Effector memory CD4-positive, alpha-beta T cell (primary cell): ENCODE results near the gene MIEF1.

Source experiments
- DNase-seq, 3 donors: peaks; one replicate each; pipeline ENCODE4 v3.0.0-alpha.2; 2020
- H3K27ac ChIP-seq: 2 replicates; pipeline ENCODE4 v1.7.0; 2013; ENCODE audit warnings: mild to moderate bottlenecking, low read length, moderate library complexity; ENCODE audit not compliant: insufficient read depth, poor library complexity, severe bottlenecking
- H3K27me3 ChIP-seq: replicated peaks from 2 replicates; pipeline ENCODE4 v1.7.0; 2013; ENCODE audit warnings: mild to moderate bottlenecking, low read length; ENCODE audit not compliant: insufficient read depth, control insufficient read depth, poor library complexity, severe bottlenecking
- H3K36me3 ChIP-seq: 2 replicates; pipeline ENCODE4 v1.7.0; 2013; ENCODE audit warnings: mild to moderate bottlenecking, low read length, moderate library complexity; ENCODE audit not compliant: control insufficient read depth, insufficient read depth
- H3K4me1 ChIP-seq: 2 replicates; pipeline ENCODE4 v1.7.0; 2013; ENCODE audit warnings: low read length, mild to moderate bottlenecking; ENCODE audit not compliant: control insufficient read depth, insufficient read depth, poor library complexity, severe bottlenecking
- H3K4me3 ChIP-seq: 2 replicates; pipeline ENCODE4 v1.7.0; 2013; ENCODE audit warnings: low read length, low read depth, mild to moderate bottlenecking; ENCODE audit not compliant: insufficient read depth, poor library complexity, severe bottlenecking
- H3K9me3 ChIP-seq: 2 replicates; pipeline ENCODE4 v1.7.0; 2013; ENCODE audit warnings: mild to moderate bottlenecking, low read length, moderate library complexity; ENCODE audit not compliant: control insufficient read depth

The MIEF1 gene

GRCh38 chr22:39535357-39535725 lies 33.3 kb downstream of the MIEF1 start:
- Histone ChIP-seq H3K27me3 (no peaks in the 10 kb centered on the region), H3K36me3 (no peaks in the 10 kb centered on the region), H3K4me3 (no peak overlapping the region), H3K9me3 (no peaks in the 10 kb centered on the region), H3K4me1 (peaks cover 21% of the 10 kb centered on the region), H3K27ac (no peak overlapping the region)
- no peak for DNase-seq

GRCh38 chr22:39535831-39536449 lies 33.9 kb downstream of the MIEF1 start:
- no peaks in the 10 kb centered on the region for H3K27me3 ChIP-seq
- H3K9me3 ChIP-seq, result no peaks in the 10 kb centered on the region
- H3K36me3 ChIP-seq, result no peaks in the 10 kb centered on the region
- no peak overlapping the region for H3K27ac ChIP-seq
- H3K4me1 ChIP-seq, result peaks cover 15% of the 10 kb centered on the region
- H3K4me3 ChIP-seq, result no peak overlapping the region
- DNase-seq, result no peak

- DNase-seq, result no peak
- H3K4me3 ChIP-seq, result no peak overlapping the region
- H3K27me3 ChIP-seq, result no peaks in the 10 kb centered on the region
- peaks cover 8% of the 10 kb centered on the region for H3K4me1 ChIP-seq
- no peaks in the 10 kb centered on the region for H3K36me3 ChIP-seq
- H3K9me3 ChIP-seq, result no peaks in the 10 kb centered on the region
- no peak overlapping the region for H3K27ac ChIP-seq
Measured at GRCh38 chr22:39536711-39537110, 34.6 kb downstream of the MIEF1 start.

- Histone ChIP-seq H3K27ac (no peak overlapping the region), H3K27me3 (no peaks in the 10 kb centered on the region), H3K4me3 (no peak overlapping the region), H3K36me3 (no peaks in the 10 kb centered on the region), H3K4me1 (peaks cover 3% of the 10 kb centered on the region), H3K9me3 (no peaks in the 10 kb centered on the region)
- DNase-seq, result no peak
Measured at GRCh38 chr22:39537975-39538374, 35.9 kb downstream of the MIEF1 start.

GRCh38 chr22:39543095-39543494 lies 41.0 kb downstream of the MIEF1 start:
- Histone ChIP-seq H3K4me3 (no peak overlapping the region), H3K36me3 (no peaks in the 10 kb centered on the region), H3K27ac (no peak overlapping the region), H3K4me1 (no peaks in the 10 kb centered on the region), H3K9me3 (no peaks in the 10 kb centered on the region), H3K27me3 (no peaks in the 10 kb centered on the region)
- DNase-seq, result no peak

- no peak overlapping the region for H3K4me3 ChIP-seq
- peak in 1 of 3 donors; percentile 30 for DNase-seq
- no peaks in the 10 kb centered on the region for H3K27me3 ChIP-seq
- H3K36me3 ChIP-seq, result no peaks in the 10 kb centered on the region
- no peaks in the 10 kb centered on the region for H3K4me1 ChIP-seq
- no peak overlapping the region for H3K27ac ChIP-seq
- no peaks in the 10 kb centered on the region for H3K9me3 ChIP-seq
Measured at GRCh38 chr22:39545386-39546365, 43.6 kb downstream of the MIEF1 start.

GRCh38 chr22:39546889-39547586 lies 44.9 kb downstream of the MIEF1 start:
- no peaks in the 10 kb centered on the region for H3K27me3 ChIP-seq
- no peak overlapping the region for H3K27ac ChIP-seq
- no peaks in the 10 kb centered on the region for H3K4me1 ChIP-seq
- DNase-seq, result no peak
- H3K36me3 ChIP-seq, result no peaks in the 10 kb centered on the region
- H3K9me3 ChIP-seq, result no peaks in the 10 kb centered on the region
- H3K4me3 ChIP-seq, result no peak overlapping the region

- H3K36me3 ChIP-seq, result no peaks in the 10 kb centered on the region
- no peak overlapping the region for H3K4me3 ChIP-seq
- H3K9me3 ChIP-seq, result no peaks in the 10 kb centered on the region
- DNase-seq, result no peak
- H3K27me3 ChIP-seq, result no peaks in the 10 kb centered on the region
- H3K27ac ChIP-seq, result no peak overlapping the region
- no peaks in the 10 kb centered on the region for H3K4me1 ChIP-seq
Measured at GRCh38 chr22:39547587-39547947, 45.5 kb downstream of the MIEF1 start.

- H3K27ac ChIP-seq, result no peak overlapping the region
- H3K4me1 ChIP-seq, result peaks cover 10% of the 10 kb centered on the region
- H3K27me3 ChIP-seq, result peaks cover 23% of the 10 kb centered on the region
- no peak for DNase-seq
- H3K4me3 ChIP-seq, result no peak overlapping the region
- H3K36me3 ChIP-seq, result no peaks in the 10 kb centered on the region
- no peaks in the 10 kb centered on the region for H3K9me3 ChIP-seq
Measured at GRCh38 chr22:39553429-39553828, 51.3 kb downstream of the MIEF1 start.

GRCh38 chr22:39554151-39554550 lies 52.1 kb downstream of the MIEF1 start:
- no peak overlapping the region for H3K27ac ChIP-seq
- no peak overlapping the region for H3K4me3 ChIP-seq
- H3K9me3 ChIP-seq, result no peaks in the 10 kb centered on the region
- H3K27me3 ChIP-seq, result peaks cover 25% of the 10 kb centered on the region
- DNase-seq, result no peak
- peaks cover 11% of the 10 kb centered on the region for H3K4me1 ChIP-seq
- H3K36me3 ChIP-seq, result no peaks in the 10 kb centered on the region
